HG03025 (cell line): Measurements from ENCODE around the gene CRTAC1.

Experiments used
- ATAC-seq: cut with Tn5 transposase; IDR thresholded peaks from one replicate; pipeline ENCODE4 v1.9.1; 2021; ENCODE audit warnings: mild to moderate bottlenecking, moderate library complexity; ENCODE audit not compliant: unreplicated experiment, low FRiP score

CRTAC1 gene

DNA sequence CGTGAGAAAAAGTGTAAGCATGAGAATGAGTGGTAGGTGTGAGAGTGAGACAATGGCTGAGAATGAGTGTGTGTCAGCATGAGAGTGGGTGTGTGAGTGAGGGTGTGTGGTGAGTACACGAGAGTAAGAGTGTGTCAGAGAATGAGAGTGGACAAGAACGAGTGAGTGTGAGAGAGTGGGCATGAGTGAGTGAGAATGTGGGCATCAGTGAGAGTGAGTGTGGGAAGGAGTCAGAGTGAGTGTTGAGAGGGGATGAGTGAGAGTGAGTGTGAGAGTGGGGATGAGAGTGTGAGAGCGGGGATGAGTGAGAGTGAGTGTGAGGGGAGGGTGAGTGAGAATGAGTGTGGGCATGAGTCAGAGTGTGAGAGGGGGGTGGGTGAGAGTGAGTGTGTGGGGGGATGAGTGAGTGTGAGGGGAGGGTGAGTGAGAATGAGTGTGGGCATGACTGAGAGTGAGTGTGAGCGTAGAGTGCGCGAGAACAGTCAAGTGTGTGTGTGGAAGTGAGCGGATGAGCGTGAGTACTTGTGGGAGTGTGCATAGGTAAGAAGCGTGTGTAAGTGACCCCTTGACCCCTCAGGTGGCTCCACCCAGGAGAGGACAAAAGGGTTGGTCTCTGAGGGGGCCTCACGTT lies 105.0 kb downstream of the CRTAC1 start:
- ATAC-seq, result no peak

DNA sequence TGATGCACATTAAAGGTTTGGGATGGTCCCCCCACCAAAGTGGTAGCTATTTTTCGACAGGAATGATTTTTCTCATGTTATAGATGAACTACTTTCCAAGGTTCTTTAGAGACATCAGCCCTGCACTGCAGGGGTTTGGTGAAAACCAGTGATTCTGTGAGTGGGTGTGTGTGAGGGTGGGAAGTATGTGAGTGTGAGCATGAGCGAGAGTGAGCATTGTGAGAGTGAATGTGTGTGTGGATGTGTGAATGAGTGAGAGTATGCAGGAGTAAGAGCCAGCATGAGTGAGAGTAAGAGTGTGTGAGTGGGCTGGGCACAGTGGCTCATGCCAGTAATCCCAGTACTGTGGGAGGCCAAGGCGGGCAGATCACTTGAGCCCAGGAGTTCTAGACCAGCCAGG lies 105.7 kb downstream of the CRTAC1 start:
- no peak for ATAC-seq

DNA sequence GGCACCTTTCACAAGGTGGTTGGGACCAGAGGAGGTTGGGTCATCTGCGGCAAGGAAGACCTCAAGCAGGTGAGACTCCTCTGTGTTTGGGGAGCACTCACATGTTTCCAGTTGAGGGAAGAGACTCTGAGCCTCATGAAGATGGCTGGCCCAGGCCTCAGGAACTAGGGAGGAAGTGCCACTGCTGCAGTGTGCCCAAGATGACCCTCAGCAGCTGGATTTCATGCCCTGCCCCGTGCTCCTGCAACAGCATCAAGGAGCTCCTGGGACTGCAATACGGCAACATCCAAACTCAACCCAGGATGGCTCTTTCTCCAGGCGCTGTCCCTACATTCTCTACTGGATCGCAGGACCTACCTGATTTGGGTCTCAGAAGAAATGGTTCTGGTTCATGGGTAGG lies 106.9 kb downstream of the CRTAC1 start:
- no peak for ATAC-seq

GRCh38 chr10:97923057-97923456 lies 107.4 kb downstream of the CRTAC1 start:
- no peak for ATAC-seq

DNA sequence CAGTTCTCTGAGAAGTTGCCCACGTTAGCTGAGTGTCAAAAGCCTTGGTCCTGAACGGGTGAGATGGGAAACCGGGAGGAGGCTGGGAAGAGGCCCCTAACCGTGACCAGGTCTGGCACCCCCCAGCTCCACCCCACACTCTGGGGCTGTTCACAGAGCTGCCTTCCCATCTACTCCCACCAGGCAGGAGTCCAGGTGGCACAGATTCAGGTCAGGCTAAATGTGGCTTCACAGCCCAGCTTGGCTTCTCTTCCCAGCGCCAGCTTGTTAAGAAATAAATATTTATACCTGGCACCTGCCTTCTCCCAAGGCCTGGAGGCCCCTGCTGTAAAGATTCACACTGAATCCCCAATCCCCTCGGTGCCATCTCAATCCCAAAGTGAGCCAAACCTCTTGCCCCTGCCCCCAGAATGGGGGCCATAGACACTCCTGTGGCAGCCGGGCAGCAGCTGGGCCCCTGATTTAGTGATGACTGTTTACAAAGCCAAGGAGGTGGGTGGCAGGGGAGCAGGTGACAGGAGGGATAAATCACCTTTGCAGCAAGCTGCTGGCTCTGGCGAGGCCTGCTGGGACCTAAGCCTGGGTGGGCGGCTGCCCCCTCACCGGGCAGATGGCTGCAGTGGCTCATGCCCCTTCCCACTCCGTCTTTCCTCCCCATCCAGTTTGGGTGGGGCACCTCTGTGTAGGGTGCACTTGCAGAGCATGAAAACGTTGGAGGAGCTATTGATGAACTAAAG lies 108.2 kb downstream of the CRTAC1 start:
- ATAC-seq, result no peak

DNA sequence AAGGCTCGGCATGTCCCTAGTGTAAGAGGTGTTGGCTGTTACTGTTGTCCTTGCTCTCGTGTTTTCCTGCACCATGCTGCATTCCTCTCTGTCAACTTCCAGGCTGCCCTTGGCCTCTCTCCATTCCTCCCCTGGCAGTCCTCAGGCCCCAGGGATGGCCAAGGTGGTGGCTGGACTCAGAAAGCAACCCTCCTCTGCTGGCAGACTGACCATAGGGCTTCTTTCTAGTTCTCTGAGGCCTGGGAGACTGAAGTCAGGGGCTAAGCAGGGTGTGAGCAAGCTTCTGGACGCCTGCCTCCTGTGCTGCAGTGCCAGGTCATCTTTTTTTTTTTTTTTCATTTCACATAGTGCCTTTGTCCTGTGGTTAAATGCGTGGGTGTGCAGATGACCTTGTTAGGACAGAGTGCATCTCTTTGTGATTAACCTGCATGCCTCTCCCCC lies 108.8 kb downstream of the CRTAC1 start:
- no peak for ATAC-seq

GRCh38 chr10:97920865-97921264 lies 109.6 kb downstream of the CRTAC1 start:
- no peak for ATAC-seq

- no peak for ATAC-seq
Measured at GRCh38 chr10:97919012-97919411, 111.4 kb downstream of the CRTAC1 start.

DNA sequence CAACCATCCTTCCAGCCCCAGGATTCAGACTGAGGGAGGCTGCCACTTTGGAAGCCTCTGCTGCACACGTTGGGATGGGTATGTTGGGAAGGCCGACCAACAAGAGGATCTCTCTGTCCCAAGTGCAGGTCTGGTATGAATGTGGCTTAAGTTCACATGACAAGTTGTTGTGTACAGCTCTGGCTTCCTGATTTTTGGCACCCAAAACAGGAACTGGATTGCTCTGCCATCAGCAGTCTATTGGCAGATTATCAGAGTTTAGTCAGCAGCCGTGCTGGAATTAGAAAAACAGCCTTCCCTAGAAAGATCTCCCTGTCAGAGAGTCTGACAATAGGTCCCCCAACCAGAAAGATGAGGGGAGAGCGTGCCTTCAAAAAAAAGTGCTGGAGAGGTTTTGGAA lies 113.8 kb downstream of the CRTAC1 start:
- no peak for ATAC-seq

- no peak for ATAC-seq
Measured at GRCh38 chr10:97915346-97916131, 114.9 kb downstream of the CRTAC1 start.

- no peak for ATAC-seq
Measured at GRCh38 chr10:97914837-97915211, 115.6 kb downstream of the CRTAC1 start.

- no peak for ATAC-seq
Measured at GRCh38 chr10:97914171-97914836, 116.1 kb downstream of the CRTAC1 start.

DNA sequence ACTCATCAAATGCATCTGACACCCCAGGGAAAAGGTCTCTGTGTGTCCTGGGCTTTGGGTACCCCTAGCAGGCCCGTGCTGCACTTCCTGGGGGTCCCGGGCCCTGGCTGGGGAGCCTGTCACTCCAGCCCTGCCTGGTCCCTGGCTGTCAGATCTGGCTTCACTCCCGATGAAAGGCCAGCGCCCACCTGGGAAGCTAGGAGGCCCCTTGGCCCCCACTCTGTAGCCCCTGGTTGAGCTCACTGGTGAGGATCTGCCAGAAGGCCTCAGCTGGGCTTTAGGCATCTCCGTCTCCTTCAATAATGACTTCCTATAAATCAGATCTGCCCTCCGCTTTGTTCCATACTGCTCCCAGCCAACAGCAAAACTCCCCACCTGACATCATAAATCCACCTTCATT lies 116.8 kb downstream of the CRTAC1 start:
- ATAC-seq, result no peak

GRCh38 chr10:97913193-97913592 lies 117.2 kb downstream of the CRTAC1 start:
- no peak for ATAC-seq

GRCh38 chr10:97911217-97911616 lies 119.2 kb downstream of the CRTAC1 start:
- ATAC-seq, result no peak

DNA sequence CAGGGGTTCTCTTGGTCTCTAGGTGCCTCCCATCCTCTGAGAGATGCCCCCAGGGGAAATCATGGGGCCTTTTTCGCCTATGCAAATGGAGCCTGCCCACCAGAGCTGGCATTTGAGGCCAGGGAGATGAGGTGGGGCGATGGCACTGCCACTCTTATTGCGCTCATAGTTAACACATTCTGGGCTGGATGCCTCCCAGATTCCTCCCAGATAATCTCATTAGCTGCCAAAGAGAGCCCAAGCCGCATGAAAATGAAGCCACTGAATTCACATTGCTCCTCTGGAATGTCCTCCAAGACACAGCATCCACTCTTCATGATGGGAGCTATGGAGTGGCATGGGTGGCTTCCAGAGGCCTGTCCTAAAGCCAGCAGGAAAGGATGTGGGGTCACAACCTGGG lies 119.8 kb downstream of the CRTAC1 start:
- ATAC-seq, result no peak

GRCh38 chr10:97907830-97908229 lies 122.6 kb downstream of the CRTAC1 start:
- ATAC-seq, result no peak

GRCh38 chr10:97907211-97907610 lies 123.2 kb downstream of the CRTAC1 start:
- ATAC-seq, result no peak

- ATAC-seq, result no peak
Measured at GRCh38 chr10:97905276-97905675, 125.1 kb downstream of the CRTAC1 start.

DNA sequence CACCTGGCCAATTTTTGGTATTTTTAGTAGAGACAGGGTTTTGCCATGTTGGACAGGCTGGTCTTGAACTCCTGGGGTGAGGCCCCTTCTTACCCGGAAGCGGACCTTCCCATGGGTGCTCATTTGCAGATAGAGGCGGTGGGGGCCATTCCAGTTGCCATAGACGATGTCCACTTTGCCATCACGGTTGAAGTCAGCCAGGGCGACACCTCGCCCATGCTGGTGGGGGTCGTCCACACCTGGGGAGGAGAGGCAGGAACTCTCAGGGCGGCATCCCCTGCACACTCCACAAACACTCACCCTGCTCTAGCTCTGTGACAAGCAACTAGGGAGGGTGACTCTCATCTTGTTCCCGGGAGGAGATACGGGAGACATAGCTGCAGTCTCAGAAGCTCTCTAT lies 125.8 kb downstream of the CRTAC1 start:
- ATAC-seq, result no peak

DNA sequence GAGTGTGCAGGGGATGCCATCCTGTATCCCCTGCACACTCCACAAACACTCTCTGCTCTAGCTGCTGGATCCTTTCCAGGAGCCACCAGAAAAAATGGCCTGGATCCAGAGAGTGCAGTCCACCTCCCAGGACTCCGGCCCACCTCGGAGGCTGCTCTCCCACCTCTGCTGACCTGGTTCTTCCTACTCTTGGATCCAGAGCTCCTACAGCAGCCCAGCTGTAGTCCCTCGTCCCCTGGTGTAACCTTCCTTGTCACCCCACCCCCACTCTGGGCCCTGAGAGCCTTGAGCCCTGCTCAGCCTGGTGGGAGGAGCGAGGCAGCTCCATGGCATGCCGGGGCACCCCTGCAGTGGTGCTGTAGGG lies 126.4 kb downstream of the CRTAC1 start:
- ATAC-seq, result no peak
